GM19397 (cell line): ENCODE measurements around the gene KIF21B.

Experiments used
- ATAC-seq: cut with Tn5 transposase; IDR thresholded peaks from one replicate; pipeline ENCODE4 v1.9.1; 2021; ENCODE audit warnings: mild to moderate bottlenecking, moderate library complexity; ENCODE audit not compliant: unreplicated experiment

The KIF21B gene

DNA sequence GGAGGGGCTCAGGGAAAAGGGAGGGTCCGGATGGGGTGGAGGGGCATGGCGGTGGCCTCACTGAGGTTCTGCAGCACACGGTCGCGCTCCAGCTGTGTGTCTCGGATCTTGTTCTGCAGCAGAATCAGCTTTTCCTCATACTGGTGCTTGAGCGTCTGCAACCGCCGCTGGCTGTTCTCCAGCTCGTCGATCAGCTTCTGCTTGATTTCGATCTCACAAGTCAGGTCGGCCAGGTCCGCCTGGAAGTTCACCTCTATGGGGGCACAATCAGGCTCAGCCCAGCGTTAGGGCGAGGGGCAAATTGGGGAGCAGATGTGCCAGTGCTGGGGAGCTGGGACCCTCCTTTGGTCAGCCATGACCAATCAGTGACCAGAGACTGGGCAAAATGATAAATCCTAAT is 25.2 kb downstream of the KIF21B start:
- ATAC-seq: no peak

DNA sequence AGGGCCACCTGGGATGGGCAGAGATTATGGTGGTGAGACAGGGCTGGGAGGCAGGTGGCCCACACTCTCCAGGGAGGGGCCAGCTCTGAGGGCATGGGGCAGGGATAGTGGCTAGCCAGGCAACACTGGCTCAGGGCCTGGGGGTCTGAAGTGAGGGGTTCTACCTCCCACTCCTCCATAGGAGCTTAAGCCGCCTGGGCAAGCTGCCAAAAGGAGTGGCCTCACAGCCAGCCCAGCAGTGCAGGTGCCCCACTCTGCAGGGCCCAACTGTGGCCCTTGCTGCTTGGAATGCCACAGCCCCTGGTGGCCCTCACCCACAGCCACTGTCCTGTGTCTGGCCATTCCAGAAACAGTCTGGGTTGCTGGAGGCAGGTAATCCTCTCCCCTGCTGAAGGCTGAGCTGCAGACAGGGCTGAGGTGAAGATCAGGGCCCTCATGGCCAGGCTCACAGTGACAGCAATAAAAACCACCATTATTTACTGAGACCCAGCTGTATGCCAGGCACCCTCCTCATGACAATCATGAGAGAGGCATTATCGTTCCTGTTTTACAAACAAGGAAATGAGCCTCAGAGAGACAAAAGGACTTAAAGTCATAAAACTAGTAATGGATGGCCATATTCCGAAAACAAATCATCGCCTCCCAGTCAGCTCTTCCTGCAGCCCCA is 31.0 kb downstream of the KIF21B start:
- ATAC-seq: no peak

DNA sequence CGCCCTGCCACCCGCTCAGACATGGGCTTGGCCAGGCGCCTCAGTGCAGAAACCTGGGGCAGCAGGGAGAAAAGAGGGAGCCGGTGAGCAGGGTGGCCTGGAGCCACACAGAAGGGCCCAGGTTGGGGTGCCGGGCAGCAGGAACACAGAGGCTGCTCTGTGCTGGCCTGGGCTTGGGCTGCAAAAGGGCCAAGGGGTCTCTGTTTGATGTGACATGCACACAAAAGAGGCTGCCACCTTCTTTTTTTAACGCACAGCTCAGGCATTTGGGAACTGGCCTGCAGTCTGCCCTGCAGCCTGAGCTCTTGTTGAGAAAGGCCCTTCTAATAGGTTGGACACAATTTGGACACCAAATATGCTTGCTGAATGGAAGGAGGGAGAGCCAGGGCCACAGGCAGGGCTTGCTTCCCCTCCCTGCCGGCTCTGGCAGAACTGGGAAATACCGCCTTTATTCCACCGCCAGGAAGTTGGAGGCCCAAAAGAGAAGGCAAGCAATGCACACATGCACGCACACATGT is 32.4 kb downstream of the KIF21B start:
- no peak for ATAC-seq

- ATAC-seq: no peak
Observed at GRCh38 chr1:200990114-200990513, 33.4 kb downstream of the KIF21B start.

DNA sequence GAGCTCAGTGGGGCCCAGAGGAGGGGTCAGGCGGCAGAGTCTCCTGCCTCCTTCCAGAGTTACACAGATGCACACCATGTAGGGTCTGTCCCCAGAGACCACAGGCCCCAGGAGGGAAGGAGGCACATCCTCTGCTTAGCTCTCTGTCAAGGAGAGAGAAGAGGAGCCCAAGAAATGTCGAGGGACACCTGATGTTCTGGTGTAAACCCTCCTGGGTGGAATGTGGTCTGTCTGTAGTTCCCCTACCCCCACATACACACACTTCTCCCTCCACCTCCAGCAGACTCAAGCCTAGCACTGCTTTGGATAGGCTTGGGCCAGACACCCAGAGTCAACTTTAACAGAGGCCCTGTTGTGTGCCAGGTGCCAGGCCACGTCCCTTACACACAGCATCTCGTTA is 34.2 kb downstream of the KIF21B start:
- no peak for ATAC-seq

GRCh38 chr1:200988693-200989092 is 34.8 kb downstream of the KIF21B start:
- no peak for ATAC-seq

- ATAC-seq: no peak
Observed at GRCh38 chr1:200985481-200985880, 38.0 kb downstream of the KIF21B start.

DNA sequence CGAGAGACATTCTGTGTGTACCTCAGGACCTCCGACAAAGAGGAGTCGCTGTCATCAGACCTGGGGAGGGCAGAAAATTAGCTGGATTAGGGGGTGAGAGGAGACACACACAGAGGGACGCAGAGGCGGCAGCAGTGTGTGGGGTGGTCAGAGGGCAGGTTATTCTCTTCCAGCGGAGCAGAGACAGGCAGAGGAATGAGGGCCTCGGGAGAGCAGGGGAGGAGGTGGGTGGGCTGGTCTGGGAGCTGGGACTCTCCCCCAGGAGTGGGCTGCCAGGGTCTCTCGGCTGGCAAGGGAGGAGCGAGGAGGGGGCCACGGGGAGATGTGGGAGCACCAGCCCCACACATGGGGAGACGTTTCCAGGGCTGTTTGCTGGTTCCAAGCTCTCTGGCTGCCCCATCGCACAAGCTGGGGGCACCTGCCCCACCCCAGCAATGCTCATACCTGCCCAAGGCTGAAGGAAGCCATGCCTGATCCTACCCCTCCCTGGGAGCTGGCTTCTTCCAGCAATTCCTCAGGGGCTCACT is 40.4 kb downstream of the KIF21B start:
- ATAC-seq: no peak

- no peak for ATAC-seq
Observed at GRCh38 chr1:200982071-200982945, 41.2 kb downstream of the KIF21B start.

DNA sequence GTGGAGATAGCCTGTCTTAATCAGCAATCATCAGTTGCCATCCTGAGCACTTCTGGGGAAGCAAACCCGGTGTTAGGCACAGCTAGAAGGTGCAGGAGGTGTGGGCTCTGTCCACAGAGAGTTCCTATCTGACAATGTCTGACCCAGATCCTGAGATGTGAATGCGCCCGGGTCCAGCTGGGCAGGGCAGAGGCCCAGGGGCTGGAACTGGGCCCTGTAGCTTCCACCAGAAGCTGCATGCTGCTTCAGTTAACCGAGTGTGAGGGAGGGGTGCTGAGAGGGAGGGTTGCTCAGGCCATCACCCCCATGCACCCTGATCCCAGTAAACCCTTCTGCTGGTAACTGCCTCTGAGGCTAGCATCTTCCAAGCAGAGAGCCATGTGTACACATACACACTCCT is 42.2 kb downstream of the KIF21B start:
- no peak for ATAC-seq

- ATAC-seq: no peak
Observed at GRCh38 chr1:200980873-200981272, 42.6 kb downstream of the KIF21B start.

DNA sequence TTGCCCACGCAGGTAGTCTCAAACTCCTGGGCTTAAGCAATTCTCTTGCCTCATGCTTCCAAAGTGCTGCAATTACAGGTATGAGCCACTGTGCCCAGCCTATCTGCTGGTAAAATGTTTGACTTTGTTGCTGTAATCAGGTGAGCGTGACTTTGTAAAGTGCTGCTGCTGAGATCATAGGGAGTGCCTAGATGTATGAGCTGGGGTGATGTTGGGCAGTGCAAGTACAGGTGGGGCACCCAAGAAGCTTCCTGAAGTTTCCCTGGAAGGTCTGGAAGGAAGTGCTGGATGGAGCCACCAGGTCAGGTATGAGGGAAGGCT is 43.1 kb downstream of the KIF21B start:
- ATAC-seq: no peak

DNA sequence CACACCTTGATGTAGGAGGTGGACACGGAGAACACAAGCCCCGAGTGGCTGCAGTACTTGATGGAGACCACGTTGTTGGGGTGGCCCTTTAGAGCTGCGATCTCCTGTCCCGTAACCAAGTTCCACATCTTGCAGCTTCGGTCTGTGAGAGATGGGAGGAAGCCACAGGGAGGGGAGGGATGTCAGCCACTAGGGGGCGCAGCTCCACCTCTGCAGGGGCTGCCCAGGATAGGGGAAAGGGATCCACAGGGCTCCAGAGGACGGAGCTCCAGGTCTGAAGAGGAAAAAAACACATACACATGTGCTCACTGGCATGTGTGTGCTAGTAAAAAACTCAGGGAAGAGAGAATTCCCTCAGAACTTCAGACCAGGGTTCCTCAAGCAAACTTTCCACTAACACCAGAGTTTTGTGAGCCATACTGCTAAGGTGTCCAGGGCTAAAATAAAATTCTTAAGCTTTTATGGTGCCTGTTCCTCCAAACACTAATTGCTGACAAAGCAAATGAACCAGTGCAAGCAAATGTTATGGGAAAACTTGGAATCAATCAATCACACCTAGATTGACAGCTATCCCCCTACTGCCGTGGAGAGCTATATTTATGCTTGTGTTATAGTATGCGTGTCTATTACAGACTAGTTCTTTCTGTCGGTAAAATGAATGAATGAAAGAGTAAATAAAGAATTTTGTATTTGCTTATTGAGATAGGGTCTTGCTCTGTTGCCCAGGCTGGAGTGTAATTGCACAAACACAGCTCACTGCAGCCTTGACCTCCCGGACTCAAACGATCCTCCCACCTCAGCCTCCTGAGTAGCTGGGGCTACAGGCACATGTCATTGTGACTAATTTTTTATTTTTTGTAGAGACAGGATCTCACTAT is 43.7 kb downstream of the KIF21B start:
- ATAC-seq: no peak

DNA sequence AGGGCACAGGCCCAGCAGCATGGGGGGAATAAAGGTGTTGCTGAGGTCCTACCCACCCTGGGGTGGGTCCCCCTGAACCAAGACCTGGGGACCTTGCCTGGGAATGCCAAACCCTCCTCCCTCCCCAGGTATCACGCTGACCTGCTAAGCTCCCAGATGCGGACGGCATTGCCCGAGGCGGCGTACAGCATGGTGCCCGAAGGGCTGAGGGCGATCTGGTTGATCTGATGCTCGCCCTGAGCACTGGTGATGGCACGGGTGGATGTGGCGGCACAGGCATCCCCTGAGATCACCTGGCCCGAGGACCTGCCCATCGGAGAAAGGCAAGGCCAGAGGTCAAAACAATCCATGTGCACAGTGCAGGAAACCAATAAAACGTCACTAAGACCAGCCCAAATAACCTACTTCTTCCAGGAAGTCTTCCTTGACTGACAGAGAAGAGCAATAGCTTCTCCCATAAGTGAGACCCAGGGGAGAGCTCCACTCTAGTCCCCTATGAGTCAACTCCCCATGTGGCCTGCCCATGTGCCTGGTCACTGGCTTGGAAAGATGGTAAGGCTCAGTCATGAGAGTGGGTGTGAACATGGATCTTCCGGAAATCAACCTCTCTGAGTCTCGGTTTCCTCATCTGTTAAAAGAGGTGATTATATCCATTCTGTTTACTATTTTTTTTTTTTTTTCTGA is 46.3 kb downstream of the KIF21B start:
- ATAC-seq: no peak

DNA sequence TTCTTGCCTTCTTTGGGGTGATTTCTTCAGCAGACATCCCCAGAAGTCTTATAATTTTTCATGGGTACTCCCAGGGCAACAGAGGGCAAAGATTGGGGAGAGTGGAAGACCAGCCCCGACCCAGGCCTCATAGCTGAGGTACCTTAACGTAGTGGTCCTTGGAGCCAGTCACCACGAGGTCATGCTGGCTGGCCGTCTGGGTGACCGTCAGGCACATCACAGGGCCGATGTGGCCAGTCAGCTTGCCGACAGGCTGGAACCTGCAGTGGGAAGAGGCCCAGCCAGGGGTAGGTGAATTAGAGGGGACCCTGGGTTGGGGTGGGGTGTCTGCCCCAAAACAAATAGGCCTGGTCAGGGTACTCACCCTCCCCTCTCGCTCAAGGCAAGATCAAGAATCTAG is 46.9 kb downstream of the KIF21B start:
- no peak for ATAC-seq

- no peak for ATAC-seq
Observed at GRCh38 chr1:200975458-200975857, 48.1 kb downstream of the KIF21B start.

DNA sequence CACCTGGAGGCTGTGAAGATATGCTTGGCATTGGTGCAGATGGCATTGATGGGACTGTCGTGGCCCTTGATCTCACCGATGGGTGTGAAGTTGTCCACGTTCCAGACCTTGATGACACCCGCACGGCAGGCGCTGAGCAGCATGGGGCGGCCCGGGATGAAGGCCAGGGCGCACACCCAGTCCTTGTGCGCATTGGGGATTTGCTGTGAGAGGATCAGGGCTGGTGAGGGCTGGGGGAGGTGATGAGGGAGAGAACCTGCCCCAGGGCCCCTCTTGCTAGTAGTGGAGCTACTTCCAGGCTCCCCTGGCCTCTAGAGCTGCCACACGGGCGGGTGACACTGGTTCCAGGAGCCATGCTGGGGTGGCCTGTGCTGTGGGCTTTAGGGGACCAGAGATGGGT is 48.8 kb downstream of the KIF21B start:
- no peak for ATAC-seq

- no peak for ATAC-seq
Observed at GRCh38 chr1:200973937-200974657, 49.4 kb downstream of the KIF21B start.

DNA sequence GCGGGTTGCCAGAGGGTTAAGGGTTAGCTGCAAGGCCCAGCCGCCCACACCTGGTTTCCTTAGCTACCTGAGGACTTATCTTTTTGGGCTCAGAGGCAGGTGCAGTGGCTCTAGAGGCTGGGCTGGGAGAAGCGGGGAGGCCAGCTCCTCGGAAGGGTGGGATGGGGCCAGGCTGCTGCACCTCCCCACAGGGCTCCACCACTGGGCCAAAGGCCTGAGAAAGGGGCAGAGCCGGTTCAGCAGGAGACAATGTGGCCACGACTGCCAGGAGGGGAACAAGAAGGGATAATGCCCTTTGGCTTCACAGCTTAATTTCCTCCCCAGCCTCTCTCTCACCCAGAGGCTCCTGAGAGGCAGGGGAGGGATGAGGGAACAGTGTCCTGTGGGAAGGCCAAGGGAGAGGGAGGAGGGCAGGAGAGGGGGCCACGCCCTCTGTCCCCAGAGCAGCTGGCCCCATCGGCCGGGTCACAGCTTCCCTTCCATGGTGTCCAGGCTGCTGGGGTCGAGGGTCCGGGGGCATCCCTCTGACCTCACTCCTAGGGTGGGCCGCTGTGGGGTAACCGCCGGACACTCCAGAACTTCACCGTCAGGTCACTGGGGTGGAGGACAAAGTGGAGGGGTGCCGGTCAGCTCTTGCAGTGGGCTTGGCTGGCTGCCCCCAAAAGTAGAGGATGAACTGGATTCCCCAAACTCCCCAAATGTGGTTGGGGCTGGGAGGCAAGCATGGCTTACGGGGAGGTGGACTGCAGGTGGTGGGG is 50.4 kb downstream of the KIF21B start:
- no peak for ATAC-seq
